HepG2 (cell line): ENCODE results near the gene RPS6KA3. TPM values are rescaled to one million over a fixed set of nuclear protein-coding genes. Genes with fewer than 3 reads are reported as not detected.

Experiments
- ATAC-seq: fragments of 200-7000 bp; cut with Tn5 transposase; 3 replicates; pipeline ENCODE4 v1.9.1; 2020; ENCODE audit warnings: mild to moderate bottlenecking, moderate library complexity
- BruUV-seq: library from RNA; stranded (reverse); fragments of 400-500 nt; replicated peaks from 2 replicates; lab custom pipeline; 2021; lab: Mats Ljungman, UMichigan
- CTCF ChIA-PET: fragments of 300-600 bp; formaldehyde crosslinking; extraction: SDS; loops from one replicate; lab custom pipeline; 2021; ENCODE audit warnings: low total read pairs, inconsistent platforms, low intra/inter-chr PET ratio; lab: Yijun Ruan, JAX
- POLR2A ChIA-PET: fragments of 350-600 bp; sonication (Branson Sonifier 250); formaldehyde crosslinking; loops from one replicate; lab custom pipeline; 2020; ENCODE audit warnings: antibody characterized with exemption, inconsistent platforms; lab: Yijun Ruan, JAX
- DNase-seq: peaks from one replicate; pipeline ENCODE4 v3.0.0-alpha.2; 2015; ENCODE audit warnings: low spot score
- FAIRE-seq: peaks from 3 replicates; lab custom pipeline; 2011; peaks lifted over from hg19 to GRCh38; lab: Jason Lieb, UNC
- H2AFZ ChIP-seq: one replicate; pipeline ENCODE4 v1.6.1; 2011; ENCODE audit warnings: low read length, inconsistent platforms
- H3K27ac ChIP-seq: fragments of 300-600 bp; 3 replicates; pipeline ENCODE4 v1.8.0; 2011; ENCODE audit warnings: mixed run types, mild to moderate bottlenecking, mixed read lengths, low read length, inconsistent platforms; ENCODE audit not compliant: insufficient read depth; ENCODE audit errors: extremely low read length
- H3K27me3 ChIP-seq, 2 experiments: fragments of 200-600 bp in 1 of 2; 2 replicates in 1 of 2; 3 replicates in 1 of 2; pipeline versions ENCODE4 v1.6.0 to v1.8.0; 2011; ENCODE audit warnings: low read length in 2 of 2, mild to moderate bottlenecking in 2 of 2, moderate library complexity in 2 of 2, inconsistent platforms in 1 of 2; ENCODE audit not compliant: insufficient read depth in 2 of 2, control insufficient read depth in 1 of 2
- H3K36me3 ChIP-seq, 2 experiments: fragments of 200-600 bp in 1 of 2; replicated peaks in 1 of 2; 2 replicates in 1 of 2; 3 replicates in 1 of 2; pipeline versions ENCODE4 v1.5.1 to v1.8.0; 2011; ENCODE audit warnings: low read length in 2 of 2, inconsistent platforms in 1 of 2; ENCODE audit not compliant: insufficient read depth in 2 of 2, control insufficient read depth in 1 of 2
- H3K4me1 ChIP-seq: 2 replicates; pipeline ENCODE4 v1.5.1; 2012; ENCODE audit warnings: low read length, inconsistent platforms; ENCODE audit not compliant: insufficient read depth
- H3K4me2 ChIP-seq: 2 replicates; pipeline ENCODE4 v1.6.0; 2011; ENCODE audit warnings: low read depth, low read length, inconsistent platforms
- H3K4me3 ChIP-seq, 3 experiments: fragments of 200-600 bp in 1 of 3; sonication (generic), shearing (Covaris generic) in 1 of 3; replicated peaks in 1 of 3; 2 replicates each; pipeline ENCODE4 v1.5.1; 2011 to 2016; ENCODE audit warnings: low read length in 3 of 3, inconsistent platforms in 2 of 3, low read depth in 2 of 3, mild to moderate bottlenecking in 2 of 3, control low read depth in 1 of 3, mixed read lengths in 1 of 3; ENCODE audit not compliant: insufficient read depth in 1 of 3
- H3K79me2 ChIP-seq: one replicate; pipeline ENCODE4 v1.6.1; 2011; ENCODE audit warnings: low read length, inconsistent platforms; ENCODE audit not compliant: insufficient read depth
- H3K9ac ChIP-seq: 2 replicates; pipeline ENCODE4 v1.6.0; 2011; ENCODE audit warnings: mild to moderate bottlenecking, low read depth, low read length, inconsistent platforms; ENCODE audit not compliant: insufficient read depth
- H3K9me3 ChIP-seq: 2 replicates; pipeline ENCODE4 v1.5.1; 2012; ENCODE audit warnings: mild to moderate bottlenecking, low read length
- H4K20me1 ChIP-seq: 2 replicates; pipeline ENCODE4 v1.6.0; 2011; ENCODE audit warnings: inconsistent platforms, mild to moderate bottlenecking, low read length, moderate library complexity; ENCODE audit not compliant: insufficient read depth
- ARHGAP35 ChIP-seq: sonication (generic); formaldehyde crosslinking; IDR thresholded peaks from 2 replicates; pipeline ENCODE4 v1.9.0; 2022; ENCODE audit warnings: mild to moderate bottlenecking, inconsistent platforms, moderate library complexity, missing genetic modification reagents, borderline replicate concordance
- CBX1 ChIP-seq: IDR thresholded peaks from one replicate; pipeline ENCODE4 v1.6.1; 2016; ENCODE audit warnings: antibody characterized with exemption, low read depth
- CCDC6 ChIP-seq: sonication (generic); formaldehyde crosslinking; IDR thresholded peaks from 2 replicates; pipeline ENCODE4 v1.8.1; 2022; ENCODE audit warnings: mild to moderate bottlenecking, missing genetic modification reagents, moderate library complexity
- CENPX ChIP-seq: sonication (generic); formaldehyde crosslinking; IDR thresholded peaks from 2 replicates; pipeline ENCODE4 v1.9.0; 2021; ENCODE audit warnings: mild to moderate bottlenecking, missing genetic modification reagents, moderate library complexity
- HDAC2 ChIP-seq: sonication (generic); formaldehyde crosslinking; IDR thresholded peaks from 2 replicates; pipeline ENCODE4 v1.4.0; 2020; ENCODE audit warnings: missing genetic modification reagents
- POLR2AphosphoS2 ChIP-seq: IDR thresholded peaks from 2 replicates; pipeline ENCODE4 v1.6.1; 2011; ENCODE audit warnings: low read depth, low read length, improper control_type of control experiment
- POLR2AphosphoS5 ChIP-seq: IDR thresholded peaks from 2 replicates; pipeline ENCODE4 v1.6.1; 2012; ENCODE audit warnings: low read depth, low read length
- RBM22 ChIP-seq: fragments of 200-400 bp; formaldehyde crosslinking; optimal IDR thresholded peaks from 2 replicates; pipeline ENCODE3; 2017; ENCODE audit warnings: mild to moderate bottlenecking, low read length, moderate library complexity
- REXO4 ChIP-seq: sonication (generic); formaldehyde crosslinking; IDR thresholded peaks from 2 replicates; pipeline ENCODE4 v1.8.0; 2022; ENCODE audit warnings: missing genetic modification reagents, mild to moderate bottlenecking, borderline replicate concordance
- SMARCE1 ChIP-seq: fragments of 450-650 bp; IDR thresholded peaks from 2 replicates; pipeline ENCODE4 v1.6.1; 2017; ENCODE audit warnings: borderline replicate concordance
- SP2 ChIP-seq: sonication (generic); formaldehyde crosslinking; IDR thresholded peaks from 2 replicates; pipeline ENCODE4 v1.5.1; 2020; ENCODE audit warnings: mild to moderate bottlenecking, missing genetic modification reagents
- ZMAT3 ChIP-seq: sonication (generic); formaldehyde crosslinking; conservative IDR thresholded peaks from 2 replicates; pipeline ENCODE4 v1.7.0; 2021; ENCODE audit warnings: missing genetic modification reagents
- ZNF17 ChIP-seq: sonication (generic); formaldehyde crosslinking; IDR thresholded peaks from 2 replicates; pipeline ENCODE4 v1.5.0; 2020; ENCODE audit warnings: mild to moderate bottlenecking, missing genetic modification reagents
- WGBS: methylation state at CpG from one replicate; pipeline ENCODE4 v1.1.6; 2017; ENCODE audit warnings: low lambda C conversion rate; 5-methylcytosine and 5-hydroxymethylcytosine counted together
- in situ Hi-C: cut with HindIII; loops from 2 replicates; pipeline ENCODE4 v1.10.0; 2017; ENCODE audit warnings: low pct_unique_long_range_greater_than_20kb; ENCODE audit not compliant: extremely low pct_ligation_motif_present
- intact Hi-C: fragments of 100-400 bp; cut with micrococcal nuclease; formaldehyde crosslinking; loops from one replicate; pipeline ENCODE4 v1.10.0; 2022; ENCODE audit not compliant: unreplicated experiment
- polyA plus RNA-seq, 8 experiments: library from polyadenylated mRNA; depleted of rRNA in 3 of 8; stranded (reverse) in 7 of 8; unstranded in 1 of 8; fragments of >200 nt; fragmentation: Illumina TruSeq in 4 of 8; extraction: Trizol in 4 of 8; gene quantifications; 2 replicates each; pipeline versions ENCODE4 v1.2.1 to v1.2.3, GENCODE V29; 2011 to 2016; ENCODE audit warnings: low read depth in 4 of 8, missing spikeins in 1 of 8, mixed read lengths in 1 of 8; ENCODE audit not compliant: insufficient read depth in 1 of 8
- total RNA-seq, 5 experiments: library from RNA; depleted of rRNA; stranded (reverse); fragments of >200 nt; fragmentation: Illumina TruSeq; extraction: Trizol; gene quantifications; 2 replicates each; pipeline ENCODE4 v1.2.3, GENCODE V29; 2016; ENCODE audit warnings: low read depth in 1 of 5
- TF ChIP-seq, protein P1 (sequence below): sonication (generic); formaldehyde crosslinking; IDR thresholded peaks from 2 replicates; pipeline ENCODE4 v1.4.0; 2020; ENCODE audit warnings: missing genetic modification reagents, borderline replicate concordance
- TF ChIP-seq, protein P2 (sequence below): sonication (generic); formaldehyde crosslinking; IDR thresholded peaks from 2 replicates; pipeline ENCODE4 v1.9.0; 2021; ENCODE audit warnings: missing genetic modification reagents, mild to moderate bottlenecking, borderline replicate concordance

The RPS6KA3 gene
- total and polyA plus RNA-seq, 2 of the 13 experiments (the other 11 are each of a cell fraction or from before 2014, with no cell fraction given): 314 to 357 TPM

DNA sequence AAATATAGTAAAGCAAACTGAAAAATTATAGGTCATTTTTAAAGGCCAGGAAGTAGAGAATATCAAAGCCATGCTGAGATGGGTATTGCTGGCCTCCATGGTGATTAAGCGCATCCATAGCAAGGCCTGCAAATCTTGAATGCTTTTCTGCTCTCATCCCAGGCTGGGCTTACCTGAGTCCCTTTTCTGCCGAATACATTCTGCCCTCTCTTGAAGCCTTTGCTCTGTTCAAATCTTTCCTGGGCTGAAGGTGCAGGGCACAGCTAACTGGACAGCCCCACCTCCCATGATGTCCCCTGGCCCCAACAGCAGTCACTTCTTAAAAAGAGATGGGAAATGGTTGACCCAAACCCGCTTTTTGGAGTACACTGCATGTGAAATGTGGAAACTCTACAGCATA lies 115.0 kb downstream of the RPS6KA3 start:
- H3K4me2 ChIP-seq: no peak overlapping the region
- WGBS: 93% methylated on average over 3 of the region's 3 CpGs
- no peak overlapping the region for H3K27ac ChIP-seq
- FAIRE-seq (no peak), ATAC-seq (no peak), DNase-seq (no peak)
- ChIA-PET CTCF (no interaction called here), POLR2A (no interaction called here)
- in situ Hi-C loops (no loop called here), intact Hi-C loops (no loop called here)
- peaks cover 2 to 24% of the 10 kb centered on the region in 2 experiments; a peak in 4 of 5 replicates for H3K36me3 ChIP-seq
- BruUV-seq: no TSS peak
- no peaks in the 10 kb centered on the region for H3K79me2 ChIP-seq
- peaks cover 68% of the 10 kb centered on the region for H3K4me1 ChIP-seq
- TF ChIP-seq REXO4 (CRISPR knock-in tag) (no peak), CBX1 (no peak), ARHGAP35 (no peak), CCDC6 (no peak), POLR2AphosphoS2 (peak; percentile 74; the same call in 1 of the 2 replicates), RBM22 (peak; percentile 91), ZMAT3 (CRISPR knock-in tag) (no peak), SP2 (CRISPR knock-in tag) (no peak), SMARCE1 (no peak), CENPX (CRISPR knock-in tag) (no peak), HDAC2 (CRISPR knock-in tag) (no peak), ZNF17 (CRISPR knock-in tag) (no peak), POLR2AphosphoS5 (peak; percentile 20; the same call in 1 of the 2 replicates)
- TF ChIP-seq, protein P1, sequence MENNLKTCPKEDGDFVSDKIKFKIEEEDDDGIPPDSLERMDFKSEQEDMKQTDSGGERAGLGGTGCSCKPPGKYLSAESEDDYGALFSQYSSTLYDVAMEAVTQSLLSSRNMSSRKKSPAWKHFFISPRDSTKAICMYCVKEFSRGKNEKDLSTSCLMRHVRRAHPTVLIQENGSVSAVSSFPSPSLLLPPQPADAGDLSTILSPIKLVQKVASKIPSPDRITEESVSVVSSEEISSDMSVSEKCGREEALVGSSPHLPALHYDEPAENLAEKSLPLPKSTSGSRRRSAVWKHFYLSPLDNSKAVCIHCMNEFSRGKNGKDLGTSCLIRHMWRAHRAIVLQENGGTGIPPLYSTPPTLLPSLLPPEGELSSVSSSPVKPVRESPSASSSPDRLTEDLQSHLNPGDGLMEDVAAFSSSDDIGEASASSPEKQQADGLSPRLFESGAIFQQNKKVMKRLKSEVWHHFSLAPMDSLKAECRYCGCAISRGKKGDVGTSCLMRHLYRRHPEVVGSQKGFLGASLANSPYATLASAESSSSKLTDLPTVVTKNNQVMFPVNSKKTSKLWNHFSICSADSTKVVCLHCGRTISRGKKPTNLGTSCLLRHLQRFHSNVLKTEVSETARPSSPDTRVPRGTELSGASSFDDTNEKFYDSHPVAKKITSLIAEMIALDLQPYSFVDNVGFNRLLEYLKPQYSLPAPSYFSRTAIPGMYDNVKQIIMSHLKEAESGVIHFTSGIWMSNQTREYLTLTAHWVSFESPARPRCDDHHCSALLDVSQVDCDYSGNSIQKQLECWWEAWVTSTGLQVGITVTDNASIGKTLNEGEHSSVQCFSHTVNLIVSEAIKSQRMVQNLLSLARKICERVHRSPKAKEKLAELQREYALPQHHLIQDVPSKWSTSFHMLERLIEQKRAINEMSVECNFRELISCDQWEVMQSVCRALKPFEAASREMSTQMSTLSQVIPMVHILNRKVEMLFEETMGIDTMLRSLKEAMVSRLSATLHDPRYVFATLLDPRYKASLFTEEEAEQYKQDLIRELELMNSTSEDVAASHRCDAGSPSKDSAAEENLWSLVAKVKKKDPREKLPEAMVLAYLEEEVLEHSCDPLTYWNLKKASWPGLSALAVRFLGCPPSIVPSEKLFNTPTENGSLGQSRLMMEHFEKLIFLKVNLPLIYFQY: no peak
- TF ChIP-seq, protein P2, sequence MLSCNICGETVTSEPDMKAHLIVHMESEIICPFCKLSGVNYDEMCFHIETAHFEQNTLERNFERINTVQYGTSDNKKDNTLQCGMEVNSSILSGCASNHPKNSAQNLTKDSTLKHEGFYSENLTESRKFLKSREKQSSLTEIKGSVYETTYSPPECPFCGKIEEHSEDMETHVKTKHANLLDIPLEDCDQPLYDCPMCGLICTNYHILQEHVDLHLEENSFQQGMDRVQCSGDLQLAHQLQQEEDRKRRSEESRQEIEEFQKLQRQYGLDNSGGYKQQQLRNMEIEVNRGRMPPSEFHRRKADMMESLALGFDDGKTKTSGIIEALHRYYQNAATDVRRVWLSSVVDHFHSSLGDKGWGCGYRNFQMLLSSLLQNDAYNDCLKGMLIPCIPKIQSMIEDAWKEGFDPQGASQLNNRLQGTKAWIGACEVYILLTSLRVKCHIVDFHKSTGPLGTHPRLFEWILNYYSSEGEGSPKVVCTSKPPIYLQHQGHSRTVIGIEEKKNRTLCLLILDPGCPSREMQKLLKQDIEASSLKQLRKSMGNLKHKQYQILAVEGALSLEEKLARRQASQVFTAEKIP (CRISPR knock-in tag): no peak
- 0 out of 2 replicates have a peak, but pooled peaks cover 12% of the 10 kb centered on the region for H4K20me1 ChIP-seq
- no peak overlapping the region for H3K9ac ChIP-seq
- no peak overlapping the region for H2AFZ ChIP-seq
- no peaks in the 10 kb centered on the region for H3K27me3 ChIP-seq
- no peak overlapping the region for H3K4me3 ChIP-seq
- no peaks in the 10 kb centered on the region for H3K9me3 ChIP-seq
